Fibroblast of lung (primary cell): ENCODE data around the gene PLB1.

Experiments used
- EZH2 ChIP-seq: IDR thresholded peaks from 2 replicates; pipeline ENCODE4 v1.5.1; 2012; ENCODE audit warnings: low read length, control low read depth, mild to moderate bottlenecking; ENCODE audit errors: missing control alignments
- TF ChIP-seq, protein P1 (sequence below), 2 donors: IDR thresholded peaks in 1 of 2; conservative IDR thresholded peaks in 1 of 2; 1 replicate in 1 of 2; 2 replicates in 1 of 2; pipeline ENCODE4 v1.5.1; 2011 to 2012; ENCODE audit warnings: low read length in 2 of 2, control low read depth in 1 of 2, inconsistent platforms in 1 of 2, low read depth in 1 of 2, mild to moderate bottlenecking in 1 of 2

DNA sequence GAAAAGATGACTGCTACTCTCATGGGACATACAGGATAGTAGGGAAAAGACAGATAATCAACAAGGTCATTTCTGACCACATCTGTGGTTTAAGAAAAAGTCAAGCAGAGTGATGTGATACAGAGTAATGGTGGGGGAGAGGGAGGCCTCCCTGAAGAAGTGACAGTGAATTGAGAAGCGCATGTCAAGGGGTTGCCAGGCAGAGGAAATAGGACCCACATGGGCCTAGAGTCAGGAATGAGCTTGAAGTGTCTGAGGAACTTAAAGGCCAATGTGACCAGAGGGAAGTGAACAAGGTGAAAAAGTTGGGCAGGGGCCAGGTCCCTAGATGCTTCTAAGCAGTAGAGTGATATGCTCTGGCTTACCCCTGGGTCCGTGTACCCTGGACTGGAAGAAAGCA lies 142.2 kb downstream of the PLB1 start:
- TF ChIP-seq, protein P1, sequence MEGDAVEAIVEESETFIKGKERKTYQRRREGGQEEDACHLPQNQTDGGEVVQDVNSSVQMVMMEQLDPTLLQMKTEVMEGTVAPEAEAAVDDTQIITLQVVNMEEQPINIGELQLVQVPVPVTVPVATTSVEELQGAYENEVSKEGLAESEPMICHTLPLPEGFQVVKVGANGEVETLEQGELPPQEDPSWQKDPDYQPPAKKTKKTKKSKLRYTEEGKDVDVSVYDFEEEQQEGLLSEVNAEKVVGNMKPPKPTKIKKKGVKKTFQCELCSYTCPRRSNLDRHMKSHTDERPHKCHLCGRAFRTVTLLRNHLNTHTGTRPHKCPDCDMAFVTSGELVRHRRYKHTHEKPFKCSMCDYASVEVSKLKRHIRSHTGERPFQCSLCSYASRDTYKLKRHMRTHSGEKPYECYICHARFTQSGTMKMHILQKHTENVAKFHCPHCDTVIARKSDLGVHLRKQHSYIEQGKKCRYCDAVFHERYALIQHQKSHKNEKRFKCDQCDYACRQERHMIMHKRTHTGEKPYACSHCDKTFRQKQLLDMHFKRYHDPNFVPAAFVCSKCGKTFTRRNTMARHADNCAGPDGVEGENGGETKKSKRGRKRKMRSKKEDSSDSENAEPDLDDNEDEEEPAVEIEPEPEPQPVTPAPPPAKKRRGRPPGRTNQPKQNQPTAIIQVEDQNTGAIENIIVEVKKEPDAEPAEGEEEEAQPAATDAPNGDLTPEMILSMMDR (conservative IDR thresholded peaks at IDR 0.05 in 1 of 2, IDR thresholded peaks at IDR 0.05 in 1 of 2; ENCODE audit: low read depth in 1 of 2, low read length in 2 of 2): no peak
- TF ChIP-seq EZH2: no peak
